HEK293 (cell line): ENCODE results near the gene SERPINH1.

ENCODE experiments used
- CTCF ChIA-PET: fragments of 350-600 bp; formaldehyde crosslinking; extraction: SDS; loops from one replicate; lab custom pipeline; 2021; ENCODE audit warnings: antibody characterized with exemption; lab: Yijun Ruan, JAX
- POLR2A ChIA-PET: fragments of 300-600 bp; formaldehyde crosslinking; extraction: SDS; loops from one replicate; lab custom pipeline; 2020; ENCODE audit warnings: antibody characterized with exemption, inconsistent platforms; lab: Yijun Ruan, JAX
- H3K27ac ChIP-seq: fragments of 200-500 bp; sonication (Bioruptor generic); 2 replicates; pipeline ENCODE4 v1.5.1; 2014; ENCODE audit warnings: low read depth, low read length, control low read depth, inconsistent platforms; ENCODE audit errors: extremely low read depth
- H3K36me3 ChIP-seq, 2 experiments: fragments of 200-500 bp in 1 of 2; sonication (Bioruptor generic) in 1 of 2; 1 replicate in 1 of 2; 2 replicates in 1 of 2; pipeline ENCODE4 v1.5.1; 2014 to 2017; ENCODE audit warnings: inconsistent platforms in 2 of 2, low read length in 2 of 2; ENCODE audit not compliant: control insufficient read depth in 2 of 2, insufficient read depth in 1 of 2
- H3K4me1 ChIP-seq: fragments of 200-500 bp; sonication (Bioruptor generic); 2 replicates; pipeline ENCODE4 v1.5.1; 2014; ENCODE audit warnings: mild to moderate bottlenecking, low read length, inconsistent platforms; ENCODE audit not compliant: control insufficient read depth, insufficient read depth
- H3K4me3 ChIP-seq: 2 replicates; pipeline ENCODE4 v1.5.1; 2011; ENCODE audit warnings: low read depth, mild to moderate bottlenecking, control low read depth, low read length, moderate library complexity
- H3K9me3 ChIP-seq: fragments of 200-500 bp; sonication (Bioruptor generic); 2 replicates; pipeline ENCODE4 v1.5.1; 2014; ENCODE audit warnings: low read depth, low read length, inconsistent platforms; ENCODE audit not compliant: control insufficient read depth, insufficient read depth
- AEBP2 ChIP-seq: fragments of 450-650 bp; formaldehyde crosslinking; IDR thresholded peaks from 2 replicates; pipeline ENCODE4 v1.5.1; 2016; ENCODE audit warnings: missing biosample characterization, missing genetic modification characterization, borderline replicate concordance
- ATF2 ChIP-seq: fragments of 450-650 bp; formaldehyde crosslinking; IDR thresholded peaks from 2 replicates; pipeline ENCODE4 v1.5.1; 2016; ENCODE audit warnings: missing biosample characterization, missing genetic modification characterization, low read depth
- BCL11A ChIP-seq: fragments of 450-650 bp; formaldehyde crosslinking; IDR thresholded peaks from 2 replicates; pipeline ENCODE4 v1.5.1; 2016; ENCODE audit warnings: low read depth, missing biosample characterization, missing genetic modification characterization
- HOXA7 ChIP-seq: sonication (generic); formaldehyde crosslinking; IDR thresholded peaks from 2 replicates; pipeline ENCODE4 v1.8.1; 2022; ENCODE audit warnings: missing genetic modification reagents, borderline replicate concordance
- HOXD13 ChIP-seq: sonication (generic); formaldehyde crosslinking; IDR thresholded peaks from 2 replicates; pipeline ENCODE4 v1.8.0; 2022; ENCODE audit warnings: missing genetic modification reagents, borderline replicate concordance
- KLF16 ChIP-seq: fragments of 450-650 bp; formaldehyde crosslinking; IDR thresholded peaks from 2 replicates; pipeline ENCODE4 v1.5.1; 2017; ENCODE audit warnings: missing biosample characterization, missing genetic modification characterization
- SCRT1 ChIP-seq: fragments of 450-650 bp; formaldehyde crosslinking; IDR thresholded peaks from 2 replicates; pipeline ENCODE4 v1.5.1; 2016; ENCODE audit warnings: missing biosample characterization, missing genetic modification characterization, borderline replicate concordance
- SP2 ChIP-seq: fragments of 450-650 bp; formaldehyde crosslinking; IDR thresholded peaks from 2 replicates; pipeline ENCODE4 v1.5.1; 2016; ENCODE audit warnings: missing biosample characterization, missing genetic modification characterization
- WT1 ChIP-seq: fragments of 450-650 bp; formaldehyde crosslinking; IDR thresholded peaks from 2 replicates; pipeline ENCODE4 v1.5.1; 2016; ENCODE audit warnings: missing biosample characterization, missing genetic modification characterization
- ZNF10 ChIP-seq: fragments of 450-650 bp; formaldehyde crosslinking; IDR thresholded peaks from 2 replicates; pipeline ENCODE4 v1.5.1; 2017; ENCODE audit warnings: missing biosample characterization, missing genetic modification characterization
- ZNF138 ChIP-seq: fragments of 450-650 bp; formaldehyde crosslinking; IDR thresholded peaks from 2 replicates; pipeline ENCODE4 v1.5.1; 2016; ENCODE audit warnings: missing biosample characterization, missing genetic modification characterization, borderline replicate concordance
- ZNF19 ChIP-seq: fragments of 450-650 bp; formaldehyde crosslinking; IDR thresholded peaks from 2 replicates; pipeline ENCODE4; 2016; ENCODE audit warnings: missing biosample characterization, missing genetic modification characterization, low read depth
- ZNF211 ChIP-seq: fragments of 450-650 bp; formaldehyde crosslinking; IDR thresholded peaks from 2 replicates; pipeline ENCODE4 v1.5.1; 2016; ENCODE audit warnings: low read depth, missing biosample characterization, missing genetic modification characterization
- ZNF239 ChIP-seq: fragments of 450-650 bp; formaldehyde crosslinking; IDR thresholded peaks from 2 replicates; pipeline ENCODE4 v1.5.1; 2016; ENCODE audit warnings: missing biosample characterization, missing genetic modification characterization
- ZNF416 ChIP-seq: fragments of 450-650 bp; formaldehyde crosslinking; IDR thresholded peaks from 2 replicates; pipeline ENCODE4 v1.5.1; 2016; ENCODE audit warnings: missing biosample characterization, missing genetic modification characterization
- ZNF449 ChIP-seq: fragments of 450-650 bp; formaldehyde crosslinking; IDR thresholded peaks from 2 replicates; pipeline ENCODE4 v1.5.1; 2017; ENCODE audit warnings: missing biosample characterization, mild to moderate bottlenecking, missing genetic modification characterization, moderate library complexity
- ZNF518A ChIP-seq: fragments of 450-650 bp; formaldehyde crosslinking; conservative IDR thresholded peaks from 2 replicates; pipeline ENCODE4 v1.5.1; 2016; ENCODE audit warnings: low read depth, missing biosample characterization, missing genetic modification characterization

The SERPINH1 gene

GRCh38 chr11:75549370-75549958 lies 12.6 kb upstream of the SERPINH1 start:
- Histone ChIP-seq H3K4me3 (no peak overlapping the region), H3K36me3 (no peaks in the 10 kb centered on the region), H3K9me3 (no peaks in the 10 kb centered on the region), H3K27ac (no peak overlapping the region), H3K4me1 (no peaks in the 10 kb centered on the region; the same call in 1 of the 2 replicates)
- ChIA-PET CTCF (interaction anchor here (0.7 to 1.6 kb wide), 7 partner anchors 11 to 578 kb away, joined by 3 to 6 read pairs (median 4); no protein-coding TSS in a partner anchor), POLR2A (no interaction called here)
- TF ChIP-seq ZNF211 (tag by site-specific recombination) (no peak), WT1 (tag by site-specific recombination) (no peak), BCL11A (tag by site-specific recombination) (no peak), HOXA7 (CRISPR knock-in tag) (no peak), ZNF19 (tag by site-specific recombination) (no peak), KLF16 (no peak), ZNF449 (tag by site-specific recombination) (no peak), ZNF518A (tag by site-specific recombination) (no peak), AEBP2 (tag by site-specific recombination) (no peak), ZNF138 (tag by site-specific recombination) (no peak), SCRT1 (tag by site-specific recombination) (no peak), HOXD13 (CRISPR knock-in tag) (no peak), ZNF239 (tag by site-specific recombination) (no peak), ZNF416 (tag by site-specific recombination) (no peak), SP2 (tag by site-specific recombination) (no peak), ATF2 (tag by site-specific recombination) (no peak), ZNF10 (tag by site-specific recombination) (no peak)
